HepG2 (cell line): Measurements from ENCODE around the gene MBD3L2B. TPM values are rescaled to one million over a fixed set of nuclear protein-coding genes. Genes with fewer than 3 reads are reported as not detected.

Experiments
- HIVEP1 ChIP-seq: sonication (generic); formaldehyde crosslinking; IDR thresholded peaks from 2 replicates; pipeline ENCODE4 v1.4.0; 2020; ENCODE audit warnings: mild to moderate bottlenecking, missing genetic modification reagents
- ZNF17 ChIP-seq: sonication (generic); formaldehyde crosslinking; IDR thresholded peaks from 2 replicates; pipeline ENCODE4 v1.5.0; 2020; ENCODE audit warnings: mild to moderate bottlenecking, missing genetic modification reagents
- ZNF772 ChIP-seq: sonication (generic); formaldehyde crosslinking; IDR thresholded peaks from 2 replicates; pipeline ENCODE4 v1.5.0; 2020; ENCODE audit warnings: mild to moderate bottlenecking, missing genetic modification reagents
- polyA plus RNA-seq, 8 experiments: library from polyadenylated mRNA; depleted of rRNA in 3 of 8; stranded (reverse) in 7 of 8; unstranded in 1 of 8; fragments of >200 nt; fragmentation: Illumina TruSeq in 4 of 8; extraction: Trizol in 4 of 8; gene quantifications; 2 replicates each; pipeline versions ENCODE4 v1.2.1 to v1.2.3, GENCODE V29; 2011 to 2016; ENCODE audit warnings: low read depth in 4 of 8, missing spikeins in 1 of 8, mixed read lengths in 1 of 8; ENCODE audit not compliant: insufficient read depth in 1 of 8
- total RNA-seq, 5 experiments: library from RNA; depleted of rRNA; stranded (reverse); fragments of >200 nt; fragmentation: Illumina TruSeq; extraction: Trizol; gene quantifications; 2 replicates each; pipeline ENCODE4 v1.2.3, GENCODE V29; 2016; ENCODE audit warnings: low read depth in 1 of 5
- TF ChIP-seq, protein P1 (sequence below): sonication (generic); formaldehyde crosslinking; IDR thresholded peaks from 2 replicates; pipeline ENCODE4 v1.5.1; 2020; ENCODE audit warnings: mild to moderate bottlenecking, missing genetic modification reagents, borderline replicate concordance
- TF ChIP-seq, protein P2 (sequence below): sonication (generic); formaldehyde crosslinking; IDR thresholded peaks from 2 replicates; pipeline ENCODE4 v1.4.0; 2020; ENCODE audit warnings: mild to moderate bottlenecking, missing genetic modification reagents
- TF ChIP-seq, protein P3 (sequence below): sonication (generic); formaldehyde crosslinking; IDR thresholded peaks from 2 replicates; pipeline ENCODE4 v1.8.1; 2023; ENCODE audit warnings: mild to moderate bottlenecking, moderate library complexity, missing genetic modification reagents

The MBD3L2B gene
- total and polyA plus RNA-seq, 2 of the 13 experiments (the other 11 are each of a cell fraction or from before 2014, with no cell fraction given), result not detected

DNA sequence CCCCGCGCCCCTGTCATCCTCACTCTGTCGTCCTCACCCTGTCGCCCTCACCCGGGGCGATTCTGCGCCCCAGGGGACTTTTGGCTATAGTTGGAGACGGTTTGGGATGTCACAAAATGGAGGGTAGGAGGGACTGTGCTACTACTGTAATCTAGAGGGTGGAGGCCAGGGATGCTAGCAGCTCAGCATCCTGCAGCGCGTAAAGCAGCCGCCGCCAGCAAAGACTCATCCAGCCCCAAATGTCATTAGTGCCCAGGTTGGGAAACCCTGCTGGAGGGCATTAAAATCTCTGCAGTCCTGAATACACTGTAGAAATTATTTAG is 48.6 kb upstream of the MBD3L2B start (continued):
- TF ChIP-seq ZNF772 (CRISPR knock-in tag) (no peak), ZNF17 (CRISPR knock-in tag) (no peak), HIVEP1 (CRISPR knock-in tag) (peak; percentile 5; the same call in 1 of the 2 replicates)
- TF ChIP-seq, protein P1, sequence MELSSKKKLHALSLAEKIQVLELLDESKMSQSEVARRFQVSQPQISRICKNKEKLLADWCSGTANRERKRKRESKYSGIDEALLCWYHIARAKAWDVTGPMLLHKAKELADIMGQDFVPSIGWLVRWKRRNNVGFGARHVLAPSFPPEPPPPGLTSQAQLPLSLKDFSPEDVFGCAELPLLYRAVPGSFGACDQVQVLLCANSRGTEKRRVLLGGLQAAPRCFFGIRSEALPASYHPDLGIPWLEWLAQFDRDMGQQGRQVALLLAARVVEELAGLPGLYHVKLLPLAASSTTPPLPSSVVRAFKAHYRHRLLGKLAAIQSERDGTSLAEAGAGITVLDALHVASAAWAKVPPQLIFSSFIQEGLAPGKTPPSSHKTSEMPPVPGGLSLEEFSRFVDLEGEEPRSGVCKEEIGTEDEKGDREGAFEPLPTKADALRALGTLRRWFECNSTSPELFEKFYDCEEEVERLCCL (CRISPR knock-in tag), result 0 out of 2 replicates have a peak, but pooled peaks have one; percentile 13
- TF ChIP-seq, protein P2, sequence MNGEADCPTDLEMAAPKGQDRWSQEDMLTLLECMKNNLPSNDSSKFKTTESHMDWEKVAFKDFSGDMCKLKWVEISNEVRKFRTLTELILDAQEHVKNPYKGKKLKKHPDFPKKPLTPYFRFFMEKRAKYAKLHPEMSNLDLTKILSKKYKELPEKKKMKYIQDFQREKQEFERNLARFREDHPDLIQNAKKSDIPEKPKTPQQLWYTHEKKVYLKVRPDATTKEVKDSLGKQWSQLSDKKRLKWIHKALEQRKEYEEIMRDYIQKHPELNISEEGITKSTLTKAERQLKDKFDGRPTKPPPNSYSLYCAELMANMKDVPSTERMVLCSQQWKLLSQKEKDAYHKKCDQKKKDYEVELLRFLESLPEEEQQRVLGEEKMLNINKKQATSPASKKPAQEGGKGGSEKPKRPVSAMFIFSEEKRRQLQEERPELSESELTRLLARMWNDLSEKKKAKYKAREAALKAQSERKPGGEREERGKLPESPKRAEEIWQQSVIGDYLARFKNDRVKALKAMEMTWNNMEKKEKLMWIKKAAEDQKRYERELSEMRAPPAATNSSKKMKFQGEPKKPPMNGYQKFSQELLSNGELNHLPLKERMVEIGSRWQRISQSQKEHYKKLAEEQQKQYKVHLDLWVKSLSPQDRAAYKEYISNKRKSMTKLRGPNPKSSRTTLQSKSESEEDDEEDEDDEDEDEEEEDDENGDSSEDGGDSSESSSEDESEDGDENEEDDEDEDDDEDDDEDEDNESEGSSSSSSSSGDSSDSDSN (CRISPR knock-in tag), result peak; percentile 5; the same call in 1 of the 2 replicates
- TF ChIP-seq, protein P3, sequence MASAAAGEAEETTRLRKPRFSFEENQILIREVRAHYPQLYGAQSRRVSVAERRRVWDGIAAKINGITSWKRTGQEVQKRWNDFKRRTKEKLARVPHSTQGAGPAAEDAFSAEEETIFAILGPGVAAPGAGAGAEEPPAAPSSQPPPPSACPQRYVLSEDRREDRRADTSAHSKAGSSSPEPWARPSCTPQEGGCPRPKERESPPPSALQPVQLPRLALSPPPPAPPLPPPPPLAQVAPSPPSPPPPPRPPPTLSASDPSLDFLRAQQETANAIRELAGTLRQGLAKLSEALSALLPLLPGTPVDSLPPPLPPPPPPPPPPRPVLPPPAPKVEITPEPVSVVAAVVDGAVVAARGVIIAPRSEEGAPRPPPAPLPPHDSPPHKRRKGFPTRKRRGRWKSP (CRISPR knock-in tag), result 0 out of 2 replicates have a peak, but pooled peaks have one; percentile 0
